ENCODE results near the gene CCM2L.
A peak's percentile ranks its signal among the peaks of the same experiment; 100 is the strongest.

Gene CCM2L

DNA sequence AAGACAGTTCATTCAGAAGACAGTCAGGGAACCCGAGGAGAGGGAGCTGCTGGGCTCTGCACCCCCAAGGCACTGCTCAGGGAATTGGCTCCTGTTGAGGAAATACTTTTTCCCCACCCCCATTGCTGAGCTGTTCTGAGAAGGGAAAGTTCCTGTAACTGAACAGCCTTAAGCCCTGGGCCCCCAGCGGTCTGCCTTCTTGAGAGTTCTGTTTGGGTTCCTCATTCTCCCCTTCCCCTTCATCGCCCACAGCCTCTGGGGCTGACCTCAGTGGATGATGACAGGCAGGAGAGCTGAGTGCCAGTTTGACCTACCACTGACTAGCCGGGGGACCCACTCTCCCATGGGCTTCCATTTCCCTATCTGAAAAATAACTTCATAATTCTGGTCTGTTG, 52.5 kb downstream of the CCM2L start:
- peak; percentile 28 to 74 for DNase-seq

DNA sequence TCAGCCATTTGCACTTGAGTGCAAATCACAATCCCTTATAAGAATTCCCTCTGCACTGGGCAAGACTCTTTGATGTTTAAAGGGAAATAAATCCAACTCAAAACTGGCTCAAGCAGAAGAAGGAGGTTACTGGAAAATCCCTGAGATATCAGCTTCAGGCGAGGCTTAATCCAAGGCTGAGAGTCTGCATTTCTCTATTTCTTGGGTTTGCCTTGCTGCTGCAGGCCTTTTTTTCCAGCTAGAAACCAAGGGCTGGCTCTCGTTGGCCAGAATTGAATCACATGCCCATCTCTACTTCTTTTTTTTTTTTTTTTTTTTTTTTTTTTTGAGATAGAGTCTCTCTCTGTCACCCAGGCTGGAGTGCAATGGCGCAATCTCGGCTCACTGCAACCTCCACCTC, 53.5 kb downstream of the CCM2L start:
- peak in 1 of 2 donors; percentile 43 for DNase-seq

DNA sequence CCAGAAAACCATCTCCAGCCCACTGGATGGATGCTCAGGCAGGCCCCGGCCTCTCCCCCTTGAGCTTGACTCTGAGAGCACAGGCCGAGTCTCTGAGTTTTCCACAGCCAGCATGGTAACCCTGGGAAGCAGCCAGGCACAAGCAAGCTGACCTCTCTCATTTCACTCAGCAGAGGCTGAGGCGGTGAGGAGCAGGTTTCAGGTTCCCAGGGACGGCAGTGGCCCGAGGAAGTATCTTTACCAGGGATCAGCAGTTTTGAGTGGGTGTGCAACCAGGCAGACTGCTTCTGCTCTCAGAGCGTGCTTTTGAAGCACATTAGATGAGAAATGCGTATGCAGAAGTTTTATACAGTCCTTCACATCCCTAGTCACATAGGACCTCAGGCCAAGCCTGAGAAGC, 54.4 kb downstream of the CCM2L start:
- no peak for DNase-seq

DNA sequence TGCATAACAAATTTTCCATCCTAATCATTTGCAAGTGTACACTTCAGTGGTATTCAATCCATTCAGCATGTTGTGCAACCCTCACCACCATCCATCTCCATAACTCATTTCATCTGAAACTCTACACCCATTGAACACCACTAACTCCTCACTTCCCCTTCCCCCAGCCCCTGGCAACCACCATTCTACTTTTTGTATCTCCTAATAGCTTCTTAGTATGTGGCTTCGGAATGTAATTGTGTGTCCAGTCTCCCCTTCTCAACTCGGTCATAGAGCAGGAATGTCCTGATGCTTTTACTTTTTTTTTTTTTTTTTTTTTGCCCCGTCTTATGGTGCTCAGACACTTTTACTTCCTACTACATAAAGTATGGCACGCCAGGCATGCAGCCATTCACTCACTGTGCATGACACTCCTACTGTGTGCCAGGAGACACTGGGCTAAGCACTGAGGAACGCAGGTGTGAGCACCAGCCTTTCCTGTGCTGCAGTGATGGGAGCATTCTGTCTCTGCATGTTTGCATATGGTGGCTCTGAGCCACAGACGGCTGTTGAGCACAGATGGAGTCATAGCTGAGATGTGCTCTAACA, 57.1 kb downstream of the CCM2L start:
- no peak for DNase-seq

DNA sequence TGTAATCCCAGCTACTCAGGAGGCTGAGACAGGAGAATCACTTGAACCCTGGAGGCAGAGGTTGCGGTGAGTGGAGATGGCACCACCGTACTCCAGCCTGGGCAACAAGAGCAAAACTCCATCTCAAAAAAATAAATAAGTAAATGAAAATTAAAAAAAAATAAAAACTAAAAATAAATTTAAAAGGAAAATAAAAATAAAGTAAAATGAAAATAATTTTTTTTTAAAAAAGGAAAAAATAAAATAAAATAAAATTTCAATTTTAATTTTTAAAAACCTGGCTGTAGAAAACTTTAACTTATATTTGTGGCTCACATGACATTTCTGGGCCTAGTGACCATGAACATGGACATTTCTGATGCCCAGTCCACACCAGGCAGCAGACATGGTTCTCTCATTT, 57.9 kb downstream of the CCM2L start:
- no peak for DNase-seq

DNA sequence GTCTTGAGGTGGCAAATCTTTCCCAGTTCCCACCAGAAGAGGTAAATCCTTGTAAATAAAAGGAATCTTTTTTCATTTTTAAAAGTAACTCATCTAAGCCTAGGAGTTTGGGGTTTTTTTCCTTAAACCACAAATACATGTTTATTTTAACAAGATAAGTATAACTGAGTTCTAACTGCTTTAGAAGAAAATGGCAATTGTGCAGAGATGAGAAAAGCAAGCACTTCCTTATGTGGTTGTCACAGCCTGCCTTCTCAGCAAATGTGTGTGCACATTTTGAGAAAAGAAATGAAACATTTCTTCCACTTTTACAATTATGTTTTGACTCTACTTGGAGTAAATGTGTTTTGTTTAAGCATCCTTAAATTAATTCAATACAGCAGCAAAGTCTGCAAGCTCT, 59.5 kb downstream of the CCM2L start:
- DNase-seq = no peak

DNA sequence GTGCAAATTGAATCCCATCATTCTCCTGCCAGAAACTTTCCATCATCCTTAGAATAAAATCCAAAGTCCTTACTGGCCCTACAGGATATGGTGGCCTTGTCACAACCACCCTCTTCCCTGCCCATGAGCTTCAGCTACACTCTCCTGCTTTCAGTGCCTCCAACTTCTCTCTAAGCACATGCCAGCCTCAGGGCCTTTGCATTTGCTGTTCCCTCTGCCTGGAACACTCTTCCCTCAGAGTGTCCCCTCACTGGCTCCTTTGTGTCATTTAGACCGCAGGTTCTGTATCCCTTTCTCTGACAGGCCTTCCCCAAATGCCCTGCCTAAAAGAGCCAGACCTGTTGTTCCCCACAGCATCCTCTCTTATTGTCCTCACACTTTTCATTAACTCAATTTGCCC, 60.0 kb downstream of the CCM2L start:
- no peak for DNase-seq

DNA sequence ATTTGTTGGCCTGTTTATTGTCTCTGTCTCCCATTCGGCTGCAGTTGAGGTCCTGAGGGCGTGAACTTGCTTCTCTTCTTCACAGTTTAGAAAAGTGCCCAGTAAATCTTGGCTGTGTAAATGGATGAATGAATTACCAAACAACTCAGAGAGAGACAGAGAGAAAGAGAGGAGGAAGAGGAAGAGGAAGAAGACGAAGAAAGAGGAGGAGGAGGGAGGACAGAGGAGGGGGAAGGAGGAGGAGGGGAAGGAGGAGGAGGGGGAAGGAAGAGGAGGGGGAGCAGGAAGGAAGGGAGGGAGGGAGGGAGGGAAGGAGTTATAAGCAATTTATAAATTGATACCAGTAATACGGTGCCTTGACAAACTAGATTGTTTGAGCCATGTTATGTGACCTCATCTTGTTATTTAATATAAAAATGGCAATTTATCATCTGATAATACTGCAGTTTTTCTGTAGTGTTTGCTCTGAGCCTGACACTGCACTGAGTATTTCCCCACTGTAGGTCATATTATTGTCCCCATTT, 60.5 kb downstream of the CCM2L start:
- DNase-seq = no peak

DNA sequence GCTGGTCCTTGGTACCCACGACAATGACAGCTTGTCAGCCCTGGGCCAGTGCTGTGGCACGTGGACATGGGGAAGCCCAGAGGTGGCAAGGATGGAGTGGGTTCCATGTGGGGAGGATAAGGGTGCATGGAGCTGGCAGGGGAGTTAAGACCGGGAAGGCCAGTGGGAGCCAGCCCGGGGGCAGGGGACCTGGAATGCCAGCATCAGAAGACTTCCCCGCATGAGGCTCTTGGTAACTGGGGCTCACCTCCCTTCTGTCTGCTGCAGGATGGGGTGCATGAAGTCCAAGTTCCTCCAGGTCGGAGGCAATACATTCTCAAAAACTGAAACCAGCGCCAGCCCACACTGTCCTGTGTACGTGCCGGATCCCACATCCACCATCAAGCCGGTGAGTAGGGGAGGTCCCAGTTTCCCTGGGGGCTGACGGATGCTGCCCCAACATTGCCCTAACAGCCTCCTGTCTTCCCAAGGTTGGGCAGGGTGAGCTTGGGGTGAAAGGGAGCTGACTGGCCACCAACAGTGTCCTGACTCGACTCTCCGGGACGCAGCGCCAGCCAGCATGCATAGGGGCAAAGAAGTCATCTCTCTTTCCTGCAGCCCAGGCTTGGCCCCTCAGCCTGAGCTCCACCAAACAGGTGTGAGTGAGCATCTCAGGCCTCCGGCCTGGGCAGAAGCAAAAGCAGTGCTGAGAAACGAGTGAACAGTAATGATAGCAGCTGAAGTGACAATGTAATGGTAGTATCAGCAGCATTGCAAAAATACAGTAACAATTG, 61.3 kb downstream of the CCM2L start:
- no peak for DNase-seq

DNA sequence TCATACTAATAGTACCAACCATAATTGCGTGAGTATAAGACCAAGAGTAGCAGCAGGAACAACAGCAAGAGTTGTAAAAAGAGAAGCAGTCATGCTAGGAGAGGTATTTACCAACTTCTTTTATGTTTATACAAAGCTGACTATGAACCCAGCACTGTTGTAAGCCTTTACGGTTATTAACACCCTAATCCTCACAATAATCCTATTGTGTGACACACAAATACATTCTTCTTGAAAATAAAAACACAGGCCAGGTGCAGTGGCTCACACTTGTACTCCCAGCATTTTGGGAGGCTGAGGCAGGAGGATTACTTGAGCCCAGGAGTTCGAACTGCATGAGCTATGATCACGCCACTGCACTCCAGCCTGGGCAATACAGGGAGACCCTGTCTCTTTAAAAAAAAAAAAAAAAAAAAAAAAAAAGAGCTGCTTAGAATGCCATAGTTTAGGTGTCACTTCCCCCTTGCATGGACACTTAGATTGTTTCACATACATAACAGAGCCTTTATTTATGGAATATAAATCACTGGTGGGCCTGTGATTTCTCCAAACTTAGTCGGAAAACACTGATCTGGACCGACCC, 62.0 kb downstream of the CCM2L start:
- no peak for DNase-seq

DNA sequence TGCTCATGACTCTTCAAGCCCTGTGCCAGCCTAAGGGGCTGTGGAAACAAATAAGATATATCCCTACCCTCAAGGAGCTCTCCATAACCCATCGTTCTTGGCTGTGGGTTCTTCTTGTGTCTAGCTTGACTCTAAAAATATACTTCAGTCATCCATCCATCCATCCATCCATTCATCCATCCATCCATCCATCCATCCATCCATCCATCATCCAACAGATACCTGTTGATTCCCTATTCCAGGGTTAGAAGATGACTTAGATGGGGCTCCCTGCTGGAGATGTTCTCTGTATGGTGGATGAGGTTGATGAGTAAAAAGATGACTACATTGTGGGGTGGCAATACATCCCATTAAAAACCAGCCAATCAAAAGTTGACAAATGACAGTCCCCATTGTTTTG, 65.3 kb downstream of the CCM2L start:
- no peak for DNase-seq

DNA sequence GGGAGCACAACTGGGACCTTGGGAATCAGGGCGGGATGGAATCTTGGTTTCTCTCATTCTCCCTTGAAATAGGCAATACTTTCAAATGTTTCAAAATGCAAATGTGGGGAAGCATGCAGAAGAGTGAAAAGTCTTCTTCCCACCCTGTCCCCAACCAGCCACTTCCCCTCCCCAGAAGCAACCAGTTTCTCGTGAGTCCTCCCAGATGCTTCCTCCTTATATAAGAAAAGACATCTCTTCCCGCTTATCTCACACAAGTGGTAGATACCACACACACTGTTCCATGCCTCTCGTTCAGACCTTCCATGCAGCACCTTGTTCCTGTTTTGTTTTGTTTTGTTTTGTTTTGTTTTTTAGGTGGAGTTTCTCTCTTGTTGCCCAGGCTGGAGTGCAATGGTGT, 67.0 kb downstream of the CCM2L start:
- DNase-seq = no peak

DNA sequence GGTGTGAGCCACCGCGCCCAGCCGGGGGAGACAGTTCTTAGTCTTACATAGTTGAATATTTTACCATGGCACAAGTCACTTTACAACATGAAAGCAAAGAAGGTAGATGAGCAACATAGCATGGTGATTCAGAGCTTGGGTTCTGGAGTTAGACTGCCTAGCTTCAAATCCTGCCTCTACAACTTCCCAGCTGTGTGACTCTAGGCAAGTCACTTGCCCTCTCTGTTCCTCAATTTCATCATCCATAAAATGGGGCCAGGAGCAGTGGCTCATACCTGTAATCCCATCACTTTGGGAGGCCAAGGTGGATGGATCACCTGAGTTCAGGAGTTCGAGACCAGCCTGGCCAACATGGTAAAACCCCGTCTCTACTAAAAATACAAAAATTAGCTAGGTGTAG, 68.1 kb downstream of the CCM2L start:
- DNase-seq = no peak

DNA sequence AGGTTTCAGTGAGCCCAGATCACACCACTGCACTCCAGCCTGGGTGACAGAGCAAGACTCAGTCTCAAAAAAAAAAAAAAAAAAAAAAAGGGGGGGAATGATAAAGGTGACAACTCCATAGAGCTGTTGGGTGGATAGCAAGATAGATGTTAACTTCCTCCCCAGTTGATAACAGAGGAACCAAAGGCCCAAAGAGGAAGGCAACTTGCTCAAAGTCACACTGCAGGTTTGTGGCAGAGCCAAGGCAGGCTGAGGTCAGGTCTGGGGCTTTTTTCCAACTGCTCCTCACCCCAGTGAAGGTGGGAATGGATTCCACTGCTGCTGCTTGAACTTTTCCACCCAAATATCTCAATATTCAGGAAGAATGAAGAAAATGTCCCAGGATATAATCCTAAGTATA, 68.6 kb downstream of the CCM2L start:
- no peak for DNase-seq

DNA sequence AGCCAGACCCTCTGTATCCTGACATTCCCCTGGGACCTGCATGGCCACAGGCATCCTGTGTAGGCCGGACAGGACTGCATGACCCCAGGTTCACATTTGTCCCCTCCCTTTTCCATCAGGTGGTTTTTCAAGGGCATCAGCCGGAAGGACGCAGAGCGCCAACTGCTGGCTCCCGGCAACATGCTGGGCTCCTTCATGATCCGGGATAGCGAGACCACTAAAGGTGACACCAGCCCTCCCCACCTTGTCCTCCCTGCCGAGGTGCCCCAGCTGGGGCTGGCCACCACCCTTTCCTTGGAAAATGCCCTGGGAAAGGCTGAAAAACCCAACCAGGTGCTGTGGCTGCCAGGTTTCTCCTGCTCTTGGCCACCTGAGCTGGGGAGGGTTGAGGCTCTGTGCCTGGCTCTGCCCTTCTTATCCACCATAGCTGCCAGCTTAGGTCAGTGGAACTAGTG, 69.4 kb downstream of the CCM2L start:
- DNase-seq = no peak

DNA sequence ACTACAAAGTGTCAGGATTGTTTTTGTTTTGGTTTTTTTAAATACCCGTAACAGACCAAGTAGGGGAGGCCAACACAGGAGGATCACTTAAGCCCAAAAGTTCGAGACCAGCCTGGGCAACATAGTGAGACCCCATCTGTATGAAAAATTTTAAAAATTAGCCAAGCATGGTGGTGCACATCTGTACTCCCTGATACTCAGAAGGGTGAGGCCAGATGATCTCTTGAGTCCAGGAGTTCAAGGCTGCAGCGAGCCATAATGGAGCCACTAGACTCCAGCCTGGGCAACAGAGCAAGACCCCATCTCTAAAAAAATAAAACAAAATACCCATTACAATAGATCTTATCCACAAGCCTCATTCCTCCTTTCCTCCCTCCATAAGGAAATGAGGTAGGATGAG, 70.5 kb downstream of the CCM2L start:
- no peak for DNase-seq

Data from CD4-positive, alpha-beta T cell treated with Interleukin-1 beta for 1 hour (primary cell).